SIG-M5 treated with dmso at 0.1 percent for 504 hours (cell line): ENCODE measurements around the gene SLC2A4.

Experiments
- DNase-seq: peaks from one replicate; lab custom pipeline; 2025; ENCODE audit not compliant: unreplicated experiment; lab: John Stamatoyannopoulos, UW

Gene SLC2A4

GRCh38 chr17:7246779-7247178, 34.7 kb upstream of the SLC2A4 start:
- DNase-seq, result no peak

GRCh38 chr17:7248796-7249195, 32.7 kb upstream of the SLC2A4 start:
- DNase-seq, result no peak

GRCh38 chr17:7249214-7249613, 32.3 kb upstream of the SLC2A4 start:
- DNase-seq, result no peak

GRCh38 chr17:7249830-7250229, 31.7 kb upstream of the SLC2A4 start:
- peak; percentile 46 for DNase-seq

- DNase-seq, result no peak
Observed at GRCh38 chr17:7250695-7251627, 30.6 kb upstream of the SLC2A4 start.

- peak; percentile 98 for DNase-seq
Observed at GRCh38 chr17:7251661-7252175, 29.8 kb upstream of the SLC2A4 start, which contains the start of gene CTDNEP1. Gene CTDNEP1 (minus strand): TSS chr17:7251734. CDS start chr17:7251296, 438 bp downstream.

GRCh38 chr17:7252176-7253043, 29.1 kb upstream of the SLC2A4 start, which contains the start of gene ELP5:
Gene ELP5 (plus strand): TSS chr17:7252215. CDS start chr17:7252551, 336 bp downstream.
- peak; percentile 86 for DNase-seq

- DNase-seq, result no peak
Observed at GRCh38 chr17:7253082-7253481, 28.4 kb upstream of the SLC2A4 start.

GRCh38 chr17:7254511-7254910, 27.0 kb upstream of the SLC2A4 start:
- no peak for DNase-seq

GRCh38 chr17:7256766-7257456, 24.6 kb upstream of the SLC2A4 start:
- no peak for DNase-seq

- DNase-seq, result peak; percentile 54
Observed at GRCh38 chr17:7258731-7259554, 22.6 kb upstream of the SLC2A4 start.

GRCh38 chr17:7259555-7259889, 22.0 kb upstream of the SLC2A4 start:
- DNase-seq, result no peak

- DNase-seq, result no peak
Observed at GRCh38 chr17:7260151-7260550, 21.4 kb upstream of the SLC2A4 start.

GRCh38 chr17:7260651-7261378, 20.7 kb upstream of the SLC2A4 start:
- no peak for DNase-seq

GRCh38 chr17:7261379-7262191, 19.9 kb upstream of the SLC2A4 start:
- no peak for DNase-seq

GRCh38 chr17:7262192-7262934, 19.2 kb upstream of the SLC2A4 start, which contains the start of gene CLDN7:
Gene CLDN7 (minus strand): TSS chr17:7262478. CDS start chr17:7262043, 435 bp downstream.
- peak; percentile 44 for DNase-seq

- DNase-seq, result peak; percentile 48
Observed at GRCh38 chr17:7262935-7263800, 18.4 kb upstream of the SLC2A4 start.
